Esophagus muscularis mucosa (tissue), 4 donors: ENCODE measurements around the gene LENG1. TPM values are rescaled to one million over a fixed set of nuclear protein-coding genes. Genes with fewer than 3 reads are reported as not detected.
A peak's percentile ranks its signal among the peaks of the same experiment; 100 is the strongest.

Experiments used
- DNase-seq: peaks from one replicate; pipeline ENCODE4 v3.0.0-alpha.2; 2017; ENCODE audit errors: extremely low spot score
- H3K27ac ChIP-seq, 4 donors: fragments of 200-600 bp; sonication (generic); replicated peaks in 1 of 4; 1 replicate in 3 of 4; 2 replicates in 1 of 4; pipeline ENCODE4 v1.5.1; 2016 to 2019; ENCODE audit warnings: mild to moderate bottlenecking in 1 of 4
- H3K27me3 ChIP-seq, 4 donors: fragments of 200-600 bp; sonication (generic); one replicate each; pipeline versions ENCODE4 v1.5.1 to v1.6.0; 2016 to 2019
- H3K36me3 ChIP-seq, 4 donors: fragments of 200-600 bp; sonication (generic); one replicate each; pipeline ENCODE4 v1.5.1; 2016 to 2019
- H3K4me1 ChIP-seq, 4 donors: fragments of 200-600 bp; sonication (generic); one replicate each; pipeline ENCODE4 v1.5.1; 2016 to 2019
- H3K4me3 ChIP-seq, 4 donors: fragments of 200-600 bp; sonication (generic); 1 replicate in 2 of 4; 2 replicates in 2 of 4; pipeline ENCODE4 v1.5.1; 2016 to 2019; ENCODE audit warnings: mild to moderate bottlenecking in 4 of 4, moderate library complexity in 1 of 4
- H3K9me3 ChIP-seq, 4 donors: fragments of 200-600 bp; sonication (generic); 1 replicate in 3 of 4; 2 replicates in 1 of 4; pipeline ENCODE4 v1.5.1; 2016 to 2019
- CTCF ChIP-seq, 3 experiments: fragments of 200-600 bp in 2 of 3; fragments of 450-650 bp in 1 of 3; sonication (generic) in 2 of 3; IDR thresholded peaks; one replicate each; pipeline ENCODE4 v1.5.1; 2017 to 2019; ENCODE audit warnings: antibody characterized with exemption in 3 of 3, mild to moderate bottlenecking in 2 of 3, moderate library complexity in 1 of 3
- EP300 ChIP-seq: sonication (generic); formaldehyde crosslinking; IDR thresholded peaks from one replicate; pipeline ENCODE4 v1.6.1; 2017; ENCODE audit warnings: antibody characterized with exemption
- POLR2A ChIP-seq: fragments of 450-650 bp; IDR thresholded peaks from one replicate; pipeline ENCODE4 v1.6.1; 2017; ENCODE audit warnings: antibody characterized with exemption, moderate library complexity, mild to moderate bottlenecking, low read depth
- POLR2AphosphoS5 ChIP-seq, 2 donors: sonication (generic); formaldehyde crosslinking; IDR thresholded peaks; one replicate each; pipeline ENCODE4 v1.6.1; 2017; ENCODE audit warnings: antibody characterized with exemption in 2 of 2
- WGBS: methylation state at CpG from one replicate; pipeline ENCODE4 v1.1.5; 2018; 5-methylcytosine and 5-hydroxymethylcytosine counted together
- intact Hi-C: fragments of 100-400 bp; cut with DNase I; formaldehyde crosslinking; loops from one replicate; pipeline ENCODE4 v1.15.1; 2023
- total RNA-seq, 4 donors: library from RNA; depleted of rRNA; stranded (reverse); fragments of >200 nt; gene quantifications; one replicate each; pipeline versions ENCODE4 v1.1.0 to v1.2.1, GENCODE V29; 2016

Gene LENG1
- total RNA-seq, 4 donors from 2014 or later, result 10.0 to 12.7 (median 11.5) TPM

DNA sequence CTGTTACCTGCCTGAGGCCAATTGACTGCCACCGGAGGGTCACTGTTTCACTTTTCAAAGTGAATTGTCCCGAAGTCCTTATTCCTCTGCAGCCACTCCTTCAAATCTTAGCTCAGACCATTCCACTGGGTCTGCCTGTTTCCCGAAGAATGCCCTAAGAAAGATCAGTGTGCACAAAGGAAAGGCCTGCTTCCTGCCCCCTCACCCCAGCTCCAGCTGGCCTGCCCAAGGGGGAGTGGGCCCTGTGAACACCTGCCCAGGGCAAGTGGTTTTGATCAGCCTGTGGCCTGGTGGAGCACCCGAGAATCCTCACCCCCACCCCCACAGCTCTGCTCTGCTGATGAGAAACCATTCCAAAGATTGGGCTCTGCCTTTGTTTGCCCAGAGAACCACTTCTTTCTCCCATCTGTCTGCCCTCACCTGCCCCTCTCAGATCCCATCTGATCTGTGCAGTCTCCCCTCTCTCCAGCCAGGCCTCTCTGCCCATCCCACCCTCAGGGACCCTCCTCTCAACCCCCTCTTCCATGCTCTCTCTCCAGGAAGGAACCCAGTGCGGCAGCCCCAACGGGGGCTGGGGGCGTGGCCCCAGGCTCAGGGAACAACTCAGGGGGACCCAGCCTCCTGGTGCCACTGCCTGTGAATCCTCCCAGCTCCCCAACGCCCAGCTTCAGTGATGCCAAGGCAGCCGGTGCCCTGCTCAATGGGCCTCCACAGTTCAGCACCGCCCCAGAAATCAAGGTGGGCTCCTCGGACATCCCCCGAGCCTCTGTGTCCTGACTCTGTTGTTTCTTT lies 10.3 kb downstream of the LENG1 start:
- no peaks in the 10 kb centered on the region for H3K9me3 ChIP-seq
- TF ChIP-seq EP300 (no peak), POLR2A (no peak), CTCF (IDR thresholded peaks at IDR 0.05) (no peak), POLR2AphosphoS5 (IDR thresholded peaks at IDR 0.05) (no peak)
- no peaks in the 10 kb centered on the region for H3K27me3 ChIP-seq
- H3K4me3 ChIP-seq, result no peak overlapping the region
- peak overlapping the region in 1 of 4 donors; percentile 13 for H3K27ac ChIP-seq
- peaks cover 93 to 100% (median 100%) of the 10 kb centered on the region in 4 donors for H3K36me3 ChIP-seq
- intact Hi-C loops, result no loop called here
- WGBS, result 86% methylated on average over 12 of the region's 12 CpGs
- peaks cover 11 to 43% (median 33%) of the 10 kb centered on the region in 4 donors for H3K4me1 ChIP-seq
- no peak for DNase-seq

DNA sequence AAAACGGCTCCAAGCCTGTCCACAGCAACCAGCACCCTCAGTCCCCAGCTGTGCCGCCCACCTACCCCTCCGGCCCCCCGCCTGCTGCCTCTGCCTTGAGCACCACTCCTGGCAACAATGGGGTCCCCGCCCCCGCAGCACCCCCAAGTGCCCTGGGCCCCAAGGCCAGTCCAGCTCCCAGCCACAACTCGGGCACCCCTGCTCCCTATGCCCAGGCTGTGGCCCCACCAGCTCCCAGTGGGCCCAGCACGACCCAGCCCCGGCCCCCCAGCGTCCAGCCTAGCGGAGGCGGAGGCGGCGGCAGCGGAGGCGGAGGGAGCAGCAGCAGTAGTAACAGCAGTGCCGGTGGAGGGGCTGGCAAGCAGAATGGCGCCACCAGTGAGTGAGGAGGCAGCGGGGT lies 11.4 kb downstream of the LENG1 start:
- H3K9me3 ChIP-seq, result no peaks in the 10 kb centered on the region
- TF ChIP-seq EP300 (no peak), POLR2AphosphoS5 (IDR thresholded peaks at IDR 0.05) (no peak), POLR2A (no peak), CTCF (IDR thresholded peaks at IDR 0.05) (no peak)
- peak overlapping the region in 2 of 4 donors; percentile 13 to 47 for H3K27ac ChIP-seq
- H3K27me3 ChIP-seq, result no peaks in the 10 kb centered on the region
- H3K4me1 ChIP-seq, result peaks cover 11 to 33% (median 26%) of the 10 kb centered on the region in 4 donors
- H3K36me3 ChIP-seq, result peaks cover 93 to 100% (median 100%) of the 10 kb centered on the region in 4 donors
- intact Hi-C loops, result no loop called here
- WGBS, result 67% methylated on average over 16 of the region's 19 CpGs
- no peak overlapping the region for H3K4me3 ChIP-seq
- DNase-seq, result no peak

- Histone ChIP-seq H3K4me1 (peaks cover 11 to 29% (median 22%) of the 10 kb centered on the region in 4 donors), H3K27ac (peak overlapping the region; percentile 1 to 47 (median 14)), H3K36me3 (peaks cover 93 to 100% (median 100%) of the 10 kb centered on the region in 4 donors), H3K4me3 (no peak overlapping the region), H3K9me3 (no peaks in the 10 kb centered on the region), H3K27me3 (no peaks in the 10 kb centered on the region)
- DNase-seq, result no peak
- intact Hi-C loops, result no loop called here
- TF ChIP-seq POLR2A (no peak), POLR2AphosphoS5 (IDR thresholded peaks at IDR 0.05) (peak in 1 of 2 donors; percentile 64)
- WGBS, result 58% methylated on average over 3 of the region's 3 CpGs
Observed at GRCh38 chr19:54147676-54148075, 11.8 kb downstream of the LENG1 start.

- peaks cover 11 to 44% (median 33%) of the 10 kb centered on the region in 4 donors for H3K4me1 ChIP-seq
- intact Hi-C loops, result no loop called here
- no peak for DNase-seq
- H3K4me3 ChIP-seq, result no peak overlapping the region
- no peaks in the 10 kb centered on the region for H3K9me3 ChIP-seq
- TF ChIP-seq EP300, result no peak
- no peak for TF ChIP-seq CTCF (IDR thresholded peaks at IDR 0.05)
- TF ChIP-seq POLR2A, result no peak
- 90% methylated on average over 9 of the region's 28 CpGs for WGBS
- H3K36me3 ChIP-seq, result peaks cover 83 to 96% (median 95%) of the 10 kb centered on the region in 4 donors
- no peak overlapping the region for H3K27ac ChIP-seq
- no peaks in the 10 kb centered on the region for H3K27me3 ChIP-seq
Observed at GRCh38 chr19:54145541-54146158, 13.9 kb downstream of the LENG1 start.

DNA sequence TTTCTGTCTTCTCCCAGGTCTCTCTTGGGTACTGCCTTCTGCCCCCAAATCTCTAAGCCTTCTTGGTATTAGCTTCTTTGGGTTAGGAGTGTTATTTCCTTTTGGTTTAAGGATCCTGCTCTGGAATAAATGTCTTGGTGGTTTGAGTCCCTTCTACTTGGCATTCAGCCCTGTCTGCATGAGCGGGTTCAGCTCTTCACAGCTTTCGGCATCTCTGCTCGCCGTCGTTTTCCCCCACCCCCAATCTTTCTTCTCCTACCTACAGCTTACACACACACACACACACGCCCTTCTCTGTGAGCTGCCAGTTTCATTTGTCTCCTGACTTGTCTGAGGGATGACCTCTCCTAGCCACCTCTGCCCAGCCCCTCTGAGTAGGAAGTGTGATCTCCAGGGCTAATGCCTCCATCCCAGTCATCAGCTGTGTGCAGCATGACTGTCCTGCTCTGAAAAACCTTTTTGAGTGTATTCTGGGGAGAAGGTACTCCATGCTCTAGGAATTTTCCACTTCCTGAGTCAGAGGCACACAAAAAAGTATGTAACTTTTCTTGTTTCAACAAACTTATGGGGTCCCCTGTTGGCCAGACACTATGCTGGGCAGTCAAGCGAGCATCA lies 17.2 kb downstream of the LENG1 start:
- Histone ChIP-seq H3K27ac (no peak overlapping the region), H3K36me3 (peaks cover 50 to 76% (median 67%) of the 10 kb centered on the region in 4 donors), H3K27me3 (no peaks in the 10 kb centered on the region), H3K9me3 (no peaks in the 10 kb centered on the region), H3K4me3 (no peak overlapping the region), H3K4me1 (peaks cover 23 to 58% (median 47%) of the 10 kb centered on the region in 4 donors)
- WGBS, result 83% methylated on average over 7 of the region's 7 CpGs
- TF ChIP-seq CTCF (IDR thresholded peaks at IDR 0.05), result no peak
- no peak for TF ChIP-seq POLR2A
- no peak for TF ChIP-seq EP300
- no peak for TF ChIP-seq POLR2AphosphoS5 (IDR thresholded peaks at IDR 0.05)
- no peak for DNase-seq
- intact Hi-C loops, result no loop called here
